GM23338 (cell line): ENCODE results near the gene LSM14B. TPM values are rescaled to one million over a fixed set of nuclear protein-coding genes. Genes with fewer than 3 reads are reported as not detected.

Source experiments
- ATAC-seq: fragments of 200-7000 bp; cut with Tn5 transposase; 3 replicates; pipeline ENCODE4 v1.9.1; 2020
- DNase-seq: peaks from one replicate; pipeline ENCODE4 v3.0.0-alpha.2; 2015; ENCODE audit warnings: low spot score
- H2AFZ ChIP-seq: fragments of 200-600 bp; sonication (generic); 2 replicates; pipeline ENCODE4 v1.8.0; 2016; ENCODE audit warnings: antibody characterized with exemption, mild to moderate bottlenecking, moderate library complexity
- H3F3A ChIP-seq: fragments of 200-600 bp; sonication (generic); replicated peaks from 2 replicates; pipeline ENCODE4 v1.8.0; 2017; ENCODE audit warnings: antibody characterized with exemption, mixed run types, low read depth
- H3K27ac ChIP-seq: fragments of 200-600 bp; sonication (generic); 2 replicates; pipeline ENCODE4 v1.6.1; 2016; ENCODE audit warnings: low read depth
- H3K27me3 ChIP-seq: fragments of 200-600 bp; sonication (generic); 2 replicates; pipeline ENCODE4 v1.8.0; 2016; ENCODE audit warnings: mild to moderate bottlenecking, mixed run types, moderate library complexity; ENCODE audit not compliant: insufficient read depth
- H3K36me3 ChIP-seq: fragments of 200-600 bp; sonication (generic); 2 replicates; pipeline ENCODE4 v1.8.0; 2016; ENCODE audit warnings: mild to moderate bottlenecking; ENCODE audit not compliant: insufficient read depth
- H3K4me1 ChIP-seq: fragments of 200-600 bp; sonication (generic); 2 replicates; pipeline ENCODE4 v1.8.0; 2016; ENCODE audit warnings: mild to moderate bottlenecking, moderate library complexity; ENCODE audit not compliant: insufficient read depth
- H3K4me2 ChIP-seq: fragments of 200-600 bp; sonication (generic); 2 replicates; pipeline ENCODE4 v1.7.1; 2017; ENCODE audit warnings: mixed run types
- H3K4me3 ChIP-seq: fragments of 200-600 bp; sonication (generic); 2 replicates; pipeline ENCODE4 v1.6.1; 2016; ENCODE audit warnings: mixed run types
- H3K79me2 ChIP-seq: fragments of 200-600 bp; sonication (generic); replicated peaks from 2 replicates; pipeline ENCODE4 v1.8.0; 2017; ENCODE audit warnings: mild to moderate bottlenecking; ENCODE audit not compliant: insufficient read depth
- H3K9me2 ChIP-seq: fragments of 200-600 bp; sonication (generic); 2 replicates; pipeline ENCODE4 v1.8.0; 2017; ENCODE audit not compliant: insufficient read depth
- H4K20me1 ChIP-seq: fragments of 200-600 bp; sonication (generic); replicated peaks from 2 replicates; pipeline ENCODE4 v1.8.0; 2017; ENCODE audit warnings: mild to moderate bottlenecking; ENCODE audit not compliant: insufficient read depth
- H3K27ac Mint-ChIP-seq: 2 replicates; pipeline ENCODE4 v1.8.0; 2020; ENCODE audit warnings: inconsistent platforms, mild to moderate bottlenecking, moderate library complexity, mixed read lengths
- H3K27me3 Mint-ChIP-seq: 3 replicates; pipeline ENCODE4 v1.8.0; 2022; ENCODE audit warnings: low read depth, mild to moderate bottlenecking, moderate library complexity, mixed read lengths, inconsistent platforms; ENCODE audit not compliant: insufficient read depth, poor library complexity
- H3K36me3 Mint-ChIP-seq: 3 replicates; pipeline ENCODE4 v1.8.0; 2021; ENCODE audit warnings: low read depth, mild to moderate bottlenecking, inconsistent platforms, moderate library complexity, mixed read lengths
- H3K4me1 Mint-ChIP-seq: 3 replicates; pipeline ENCODE4 v1.8.0; 2020; ENCODE audit warnings: mild to moderate bottlenecking, inconsistent platforms, mixed read lengths
- H3K4me3 Mint-ChIP-seq: 3 replicates; pipeline ENCODE4 v1.8.0; 2021; ENCODE audit warnings: moderate library complexity, mild to moderate bottlenecking, inconsistent platforms, mixed read lengths
- H3K9me3 Mint-ChIP-seq: 3 replicates; pipeline ENCODE4 v1.8.0; 2020; ENCODE audit warnings: moderate library complexity, mild to moderate bottlenecking, inconsistent platforms, mixed read lengths
- CREB1 ChIP-seq: fragments of 250-450 bp; sonication (Bioruptor Pico); IDR thresholded peaks from 2 replicates; pipeline ENCODE4 v1.5.0; 2020; ENCODE audit warnings: low read depth, mild to moderate bottlenecking, moderate library complexity
- EZH2 ChIP-seq: fragments of 200-600 bp; sonication (generic); IDR thresholded peaks from one replicate; pipeline ENCODE4 v1.8.0; 2017; ENCODE audit warnings: antibody characterized with exemption, mild to moderate bottlenecking, low read depth; ENCODE audit not compliant: unreplicated experiment
- EZH2phosphoT487 ChIP-seq: fragments of 200-600 bp; sonication (generic); IDR thresholded peaks from one replicate; pipeline ENCODE4 v1.8.1; 2018; ENCODE audit warnings: antibody characterized with exemption; ENCODE audit not compliant: unreplicated experiment
- JUNB ChIP-seq: IDR thresholded peaks from one replicate; pipeline ENCODE4 v1.6.1; 2016; ENCODE audit warnings: antibody characterized with exemption; ENCODE audit not compliant: unreplicated experiment
- NANOG ChIP-seq: IDR thresholded peaks from 2 replicates; pipeline ENCODE4 v1.6.1; 2016; ENCODE audit warnings: antibody characterized with exemption, borderline replicate concordance
- POLR2AphosphoS5 ChIP-seq: IDR thresholded peaks from 2 replicates; pipeline ENCODE4 v1.6.1; 2016; ENCODE audit warnings: antibody characterized with exemption, low read depth
- STAT1 ChIP-seq: IDR thresholded peaks from one replicate; pipeline ENCODE4 v1.6.1; 2016; ENCODE audit warnings: antibody characterized with exemption; ENCODE audit not compliant: unreplicated experiment
- ZNF114 ChIP-seq: fragments of 250-450 bp; sonication (Bioruptor Pico); IDR thresholded peaks from 2 replicates; pipeline ENCODE4 v1.5.0; 2020; ENCODE audit warnings: mild to moderate bottlenecking, moderate library complexity
- ZNF331 ChIP-seq: fragments of 250-450 bp; sonication (Bioruptor Pico); IDR thresholded peaks from 2 replicates; pipeline ENCODE4 v1.5.0; 2020; ENCODE audit warnings: low read depth, mild to moderate bottlenecking, moderate library complexity
- polyA plus RNA-seq: library from polyadenylated mRNA; unstranded; fragments of >200 nt; fragmentation: Nextera tagmentation; extraction: Ambion mirVana; gene quantifications from 2 replicates; pipeline ENCODE4 v1.2.1, GENCODE V29; 2016
- total RNA-seq: library from RNA; depleted of rRNA; stranded (reverse); fragments of >200 nt; shearing (Covaris generic); gene quantifications from 2 replicates; pipeline ENCODE4 v1.2.3, GENCODE V29; 2014
- TF ChIP-seq, protein P1 (sequence below), 2 experiments: fragments of 200-600 bp in 1 of 2; sonication (generic) in 1 of 2; conservative IDR thresholded peaks; 2 replicates each; pipeline versions ENCODE4 v1.5.1 to v1.6.1; 2016 to 2017; ENCODE audit warnings: antibody characterized with exemption in 2 of 2, low read depth in 2 of 2, mild to moderate bottlenecking in 2 of 2, moderate library complexity in 1 of 2
- TF ChIP-seq, protein P2 (sequence below): IDR thresholded peaks from one replicate; pipeline ENCODE4 v1.6.1; 2018; ENCODE audit warnings: antibody characterized with exemption; ENCODE audit not compliant: unreplicated experiment
- TF ChIP-seq, protein P3 (sequence below): IDR thresholded peaks from 2 replicates; pipeline ENCODE4 v1.6.1; 2016; ENCODE audit warnings: antibody characterized with exemption
- TF ChIP-seq, protein P4 (sequence below): fragments of 250-450 bp; sonication (Bioruptor Pico); IDR thresholded peaks from 2 replicates; pipeline ENCODE4 v1.5.0; 2020; ENCODE audit warnings: mild to moderate bottlenecking, moderate library complexity

LSM14B gene
- total and polyA plus RNA-seq, 2 experiments from 2014 or later: 9.6 to 55.7 TPM

DNA sequence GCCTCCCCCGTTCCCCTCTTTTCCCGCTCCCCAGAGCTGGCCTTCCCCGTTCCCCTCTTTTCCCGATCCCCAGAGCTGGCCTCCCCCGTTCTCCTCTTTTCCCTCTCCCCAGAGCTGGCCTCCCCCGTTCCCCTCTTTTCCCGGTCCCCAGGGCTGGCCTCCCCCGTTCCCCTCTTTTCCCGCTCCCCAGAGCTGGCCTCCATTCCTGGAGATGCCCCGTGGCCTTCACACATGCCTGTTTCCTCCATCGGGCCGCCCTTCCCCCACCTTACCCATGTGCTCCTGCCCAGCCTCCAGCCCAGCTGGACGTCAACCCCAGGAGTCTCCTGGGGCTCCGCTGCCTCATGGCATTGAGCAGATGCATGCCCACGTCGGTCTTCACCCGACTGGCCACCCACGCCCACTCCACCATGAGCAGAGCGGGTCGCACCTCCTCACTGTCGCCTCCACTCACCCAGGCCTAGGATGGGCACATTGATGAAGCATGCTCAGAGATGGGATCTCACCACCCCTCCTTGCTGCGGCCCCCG, 29.6 kb downstream of the LSM14B start:
- Histone ChIP-seq H3K27ac (no peak overlapping the region), H4K20me1 (peaks cover 41% of the 10 kb centered on the region), H3K27me3 (no peaks in the 10 kb centered on the region), H3K79me2 (peaks cover 96% of the 10 kb centered on the region), H2AFZ (no peak overlapping the region), H3K4me3 (no peak overlapping the region), H3K36me3 (no peaks in the 10 kb centered on the region; the same call in 1 of the 2 replicates), H3K4me2 (no peak overlapping the region), H3K9me2 (no peaks in the 10 kb centered on the region), H3F3A (peaks cover 10% of the 10 kb centered on the region; the same call in 1 of the 2 replicates), H3K4me1 (peaks cover 28% of the 10 kb centered on the region)
- DNase-seq (no peak), ATAC-seq (no peak)
- no peak overlapping the region for H3K27ac Mint-ChIP-seq
- H3K27me3 Mint-ChIP-seq: peaks cover 18% of the 10 kb centered on the region
- peaks cover 38% of the 10 kb centered on the region for H3K36me3 Mint-ChIP-seq
- H3K4me1 Mint-ChIP-seq: peaks cover 62% of the 10 kb centered on the region
- no peak overlapping the region for H3K4me3 Mint-ChIP-seq
- peaks cover 7% of the 10 kb centered on the region; the same call in 2 of the 3 replicates for H3K9me3 Mint-ChIP-seq
- TF ChIP-seq, protein P1, sequence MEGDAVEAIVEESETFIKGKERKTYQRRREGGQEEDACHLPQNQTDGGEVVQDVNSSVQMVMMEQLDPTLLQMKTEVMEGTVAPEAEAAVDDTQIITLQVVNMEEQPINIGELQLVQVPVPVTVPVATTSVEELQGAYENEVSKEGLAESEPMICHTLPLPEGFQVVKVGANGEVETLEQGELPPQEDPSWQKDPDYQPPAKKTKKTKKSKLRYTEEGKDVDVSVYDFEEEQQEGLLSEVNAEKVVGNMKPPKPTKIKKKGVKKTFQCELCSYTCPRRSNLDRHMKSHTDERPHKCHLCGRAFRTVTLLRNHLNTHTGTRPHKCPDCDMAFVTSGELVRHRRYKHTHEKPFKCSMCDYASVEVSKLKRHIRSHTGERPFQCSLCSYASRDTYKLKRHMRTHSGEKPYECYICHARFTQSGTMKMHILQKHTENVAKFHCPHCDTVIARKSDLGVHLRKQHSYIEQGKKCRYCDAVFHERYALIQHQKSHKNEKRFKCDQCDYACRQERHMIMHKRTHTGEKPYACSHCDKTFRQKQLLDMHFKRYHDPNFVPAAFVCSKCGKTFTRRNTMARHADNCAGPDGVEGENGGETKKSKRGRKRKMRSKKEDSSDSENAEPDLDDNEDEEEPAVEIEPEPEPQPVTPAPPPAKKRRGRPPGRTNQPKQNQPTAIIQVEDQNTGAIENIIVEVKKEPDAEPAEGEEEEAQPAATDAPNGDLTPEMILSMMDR (conservative IDR thresholded peaks at IDR 0.05; ENCODE audit: low read depth in 2 of 2): no peak
- TF ChIP-seq, protein P2, sequence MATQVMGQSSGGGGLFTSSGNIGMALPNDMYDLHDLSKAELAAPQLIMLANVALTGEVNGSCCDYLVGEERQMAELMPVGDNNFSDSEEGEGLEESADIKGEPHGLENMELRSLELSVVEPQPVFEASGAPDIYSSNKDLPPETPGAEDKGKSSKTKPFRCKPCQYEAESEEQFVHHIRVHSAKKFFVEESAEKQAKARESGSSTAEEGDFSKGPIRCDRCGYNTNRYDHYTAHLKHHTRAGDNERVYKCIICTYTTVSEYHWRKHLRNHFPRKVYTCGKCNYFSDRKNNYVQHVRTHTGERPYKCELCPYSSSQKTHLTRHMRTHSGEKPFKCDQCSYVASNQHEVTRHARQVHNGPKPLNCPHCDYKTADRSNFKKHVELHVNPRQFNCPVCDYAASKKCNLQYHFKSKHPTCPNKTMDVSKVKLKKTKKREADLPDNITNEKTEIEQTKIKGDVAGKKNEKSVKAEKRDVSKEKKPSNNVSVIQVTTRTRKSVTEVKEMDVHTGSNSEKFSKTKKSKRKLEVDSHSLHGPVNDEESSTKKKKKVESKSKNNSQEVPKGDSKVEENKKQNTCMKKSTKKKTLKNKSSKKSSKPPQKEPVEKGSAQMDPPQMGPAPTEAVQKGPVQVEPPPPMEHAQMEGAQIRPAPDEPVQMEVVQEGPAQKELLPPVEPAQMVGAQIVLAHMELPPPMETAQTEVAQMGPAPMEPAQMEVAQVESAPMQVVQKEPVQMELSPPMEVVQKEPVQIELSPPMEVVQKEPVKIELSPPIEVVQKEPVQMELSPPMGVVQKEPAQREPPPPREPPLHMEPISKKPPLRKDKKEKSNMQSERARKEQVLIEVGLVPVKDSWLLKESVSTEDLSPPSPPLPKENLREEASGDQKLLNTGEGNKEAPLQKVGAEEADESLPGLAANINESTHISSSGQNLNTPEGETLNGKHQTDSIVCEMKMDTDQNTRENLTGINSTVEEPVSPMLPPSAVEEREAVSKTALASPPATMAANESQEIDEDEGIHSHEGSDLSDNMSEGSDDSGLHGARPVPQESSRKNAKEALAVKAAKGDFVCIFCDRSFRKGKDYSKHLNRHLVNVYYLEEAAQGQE: no peak
- TF ChIP-seq STAT1 (no peak), NANOG (no peak), ZNF331 (CRISPR knock-in tag) (no peak), EZH2 (no peak), JUNB (no peak), CREB1 (no peak), POLR2AphosphoS5 (no peak), ZNF114 (CRISPR knock-in tag) (no peak), EZH2phosphoT487 (no peak)
- TF ChIP-seq, protein P3, sequence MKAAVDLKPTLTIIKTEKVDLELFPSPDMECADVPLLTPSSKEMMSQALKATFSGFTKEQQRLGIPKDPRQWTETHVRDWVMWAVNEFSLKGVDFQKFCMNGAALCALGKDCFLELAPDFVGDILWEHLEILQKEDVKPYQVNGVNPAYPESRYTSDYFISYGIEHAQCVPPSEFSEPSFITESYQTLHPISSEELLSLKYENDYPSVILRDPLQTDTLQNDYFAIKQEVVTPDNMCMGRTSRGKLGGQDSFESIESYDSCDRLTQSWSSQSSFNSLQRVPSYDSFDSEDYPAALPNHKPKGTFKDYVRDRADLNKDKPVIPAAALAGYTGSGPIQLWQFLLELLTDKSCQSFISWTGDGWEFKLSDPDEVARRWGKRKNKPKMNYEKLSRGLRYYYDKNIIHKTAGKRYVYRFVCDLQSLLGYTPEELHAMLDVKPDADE: no peak
- TF ChIP-seq, protein P4, sequence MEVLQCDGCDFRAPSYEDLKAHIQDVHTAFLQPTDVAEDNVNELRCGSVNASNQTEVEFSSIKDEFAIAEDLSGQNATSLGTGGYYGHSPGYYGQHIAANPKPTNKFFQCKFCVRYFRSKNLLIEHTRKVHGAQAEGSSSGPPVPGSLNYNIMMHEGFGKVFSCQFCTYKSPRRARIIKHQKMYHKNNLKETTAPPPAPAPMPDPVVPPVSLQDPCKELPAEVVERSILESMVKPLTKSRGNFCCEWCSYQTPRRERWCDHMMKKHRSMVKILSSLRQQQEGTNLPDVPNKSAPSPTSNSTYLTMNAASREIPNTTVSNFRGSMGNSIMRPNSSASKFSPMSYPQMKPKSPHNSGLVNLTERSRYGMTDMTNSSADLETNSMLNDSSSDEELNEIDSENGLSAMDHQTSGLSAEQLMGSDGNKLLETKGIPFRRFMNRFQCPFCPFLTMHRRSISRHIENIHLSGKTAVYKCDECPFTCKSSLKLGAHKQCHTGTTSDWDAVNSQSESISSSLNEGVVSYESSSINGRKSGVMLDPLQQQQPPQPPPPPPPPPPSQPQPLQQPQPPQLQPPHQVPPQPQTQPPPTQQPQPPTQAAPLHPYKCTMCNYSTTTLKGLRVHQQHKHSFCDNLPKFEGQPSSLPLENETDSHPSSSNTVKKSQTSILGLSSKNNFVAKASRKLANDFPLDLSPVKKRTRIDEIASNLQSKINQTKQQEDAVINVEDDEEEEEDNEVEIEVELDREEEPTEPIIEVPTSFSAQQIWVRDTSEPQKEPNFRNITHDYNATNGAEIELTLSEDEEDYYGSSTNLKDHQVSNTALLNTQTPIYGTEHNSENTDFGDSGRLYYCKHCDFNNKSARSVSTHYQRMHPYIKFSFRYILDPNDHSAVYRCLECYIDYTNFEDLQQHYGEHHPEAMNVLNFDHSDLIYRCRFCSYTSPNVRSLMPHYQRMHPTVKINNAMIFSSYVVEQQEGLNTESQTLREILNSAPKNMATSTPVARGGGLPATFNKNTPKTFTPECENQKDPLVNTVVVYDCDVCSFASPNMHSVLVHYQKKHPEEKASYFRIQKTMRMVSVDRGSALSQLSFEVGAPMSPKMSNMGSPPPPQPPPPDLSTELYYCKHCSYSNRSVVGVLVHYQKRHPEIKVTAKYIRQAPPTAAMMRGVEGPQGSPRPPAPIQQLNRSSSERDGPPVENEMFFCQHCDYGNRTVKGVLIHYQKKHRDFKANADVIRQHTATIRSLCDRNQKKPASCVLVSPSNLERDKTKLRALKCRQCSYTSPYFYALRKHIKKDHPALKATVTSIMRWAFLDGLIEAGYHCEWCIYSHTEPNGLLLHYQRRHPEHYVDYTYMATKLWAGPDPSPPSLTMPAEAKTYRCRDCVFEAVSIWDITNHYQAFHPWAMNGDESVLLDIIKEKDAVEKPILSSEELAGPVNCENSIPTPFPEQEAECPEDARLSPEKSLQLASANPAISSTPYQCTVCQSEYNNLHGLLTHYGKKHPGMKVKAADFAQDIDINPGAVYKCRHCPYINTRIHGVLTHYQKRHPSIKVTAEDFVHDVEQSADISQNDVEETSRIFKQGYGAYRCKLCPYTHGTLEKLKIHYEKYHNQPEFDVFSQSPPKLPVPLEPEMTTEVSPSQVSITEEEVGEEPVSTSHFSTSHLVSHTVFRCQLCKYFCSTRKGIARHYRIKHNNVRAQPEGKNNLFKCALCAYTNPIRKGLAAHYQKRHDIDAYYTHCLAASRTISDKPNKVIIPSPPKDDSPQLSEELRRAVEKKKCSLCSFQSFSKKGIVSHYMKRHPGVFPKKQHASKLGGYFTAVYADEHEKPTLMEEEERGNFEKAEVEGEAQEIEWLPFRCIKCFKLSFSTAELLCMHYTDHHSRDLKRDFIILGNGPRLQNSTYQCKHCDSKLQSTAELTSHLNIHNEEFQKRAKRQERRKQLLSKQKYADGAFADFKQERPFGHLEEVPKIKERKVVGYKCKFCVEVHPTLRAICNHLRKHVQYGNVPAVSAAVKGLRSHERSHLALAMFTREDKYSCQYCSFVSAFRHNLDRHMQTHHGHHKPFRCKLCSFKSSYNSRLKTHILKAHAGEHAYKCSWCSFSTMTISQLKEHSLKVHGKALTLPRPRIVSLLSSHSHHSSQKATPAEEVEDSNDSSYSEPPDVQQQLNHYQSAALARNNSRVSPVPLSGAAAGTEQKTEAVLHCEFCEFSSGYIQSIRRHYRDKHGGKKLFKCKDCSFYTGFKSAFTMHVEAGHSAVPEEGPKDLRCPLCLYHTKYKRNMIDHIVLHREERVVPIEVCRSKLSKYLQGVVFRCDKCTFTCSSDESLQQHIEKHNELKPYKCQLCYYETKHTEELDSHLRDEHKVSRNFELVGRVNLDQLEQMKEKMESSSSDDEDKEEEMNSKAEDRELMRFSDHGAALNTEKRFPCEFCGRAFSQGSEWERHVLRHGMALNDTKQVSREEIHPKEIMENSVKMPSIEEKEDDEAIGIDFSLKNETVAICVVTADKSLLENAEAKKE (CRISPR knock-in tag): no peak
